ENCODE measurements around the gene ARHGAP44. TPM values are rescaled to one million over a fixed set of nuclear protein-coding genes. Genes with fewer than 3 reads are reported as not detected.

ARHGAP44 gene
- total RNA-seq, 4 donors from 2014 or later = 1.4 to 6.2 (median 2.1) TPM

DNA sequence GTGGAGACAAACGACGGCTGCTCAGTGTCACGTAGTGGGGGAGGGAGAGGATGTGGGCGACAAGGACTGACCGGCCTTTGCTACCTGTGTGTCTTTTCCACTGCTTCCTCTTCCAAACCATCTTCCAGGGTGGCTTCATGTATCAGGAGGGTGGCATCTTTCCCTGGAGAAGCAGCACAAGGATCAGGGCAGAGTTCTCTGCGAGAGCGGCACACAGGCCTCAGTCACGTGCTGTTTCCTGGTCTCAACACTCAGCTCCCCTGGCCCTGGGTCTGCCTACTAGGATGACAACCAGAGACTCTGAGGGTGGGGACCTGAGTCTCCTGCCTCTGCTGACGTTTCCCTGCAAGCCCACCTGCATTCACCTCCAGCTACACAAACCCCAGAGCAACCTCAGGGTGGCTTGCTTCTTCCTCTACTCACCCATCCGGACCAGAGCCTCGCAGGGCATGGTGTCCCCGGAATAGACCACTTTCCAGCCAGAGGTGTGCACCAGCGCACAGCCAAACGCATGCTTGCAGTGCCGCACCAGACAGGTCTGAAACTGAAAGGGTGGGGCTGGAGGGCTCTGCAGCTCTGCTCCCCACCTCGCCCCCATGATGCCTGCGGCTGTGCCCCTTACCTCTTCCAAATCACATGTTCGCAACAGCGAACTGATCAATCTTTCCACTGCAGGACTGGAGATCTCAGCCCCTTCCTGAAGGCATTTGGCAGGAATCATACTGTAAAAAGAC, 205.2 kb downstream of the ARHGAP44 start:
- intact Hi-C loops (cut with DNase I; ENCODE audit: low total_unique reads) = no loop called here
- Histone ChIP-seq H3K4me1 (peaks cover 0 to 6% of the 10 kb centered on the region in 2 donors), H3K9me3 (no peaks in the 10 kb centered on the region), H3K36me3 (peaks cover 13 to 92% of the 10 kb centered on the region in 2 donors), H3K27me3 (no peaks in the 10 kb centered on the region), H3K4me3 (no peak overlapping the region), H3K27ac (no peak overlapping the region)
- in situ Hi-C loops (cut with MboI; ENCODE audit: low sequenced_read_pairs in 4 of 4) = no loop called here
- TF ChIP-seq CTCF (IDR thresholded peaks at IDR 0.05 in 4 of 5, conservative IDR thresholded peaks at IDR 0.05 in 1 of 5) = no peak
- TF ChIP-seq POLR2A (IDR thresholded peaks at IDR 0.05) = no peak
- ATAC-seq (no peak), DNase-seq (no peak)

GRCh38 chr17:12995106-12995895, 206.0 kb downstream of the ARHGAP44 start:
- no peak for ATAC-seq
- Histone ChIP-seq H3K4me3 (no peak overlapping the region), H3K9me3 (no peaks in the 10 kb centered on the region), H3K36me3 (peaks cover 13 to 100% of the 10 kb centered on the region in 2 donors), H3K27me3 (no peaks in the 10 kb centered on the region), H3K27ac (no peak overlapping the region), H3K4me1 (no peaks in the 10 kb centered on the region)
- DNase-seq = no peak
- in situ Hi-C loops (cut with MboI; ENCODE audit: low sequenced_read_pairs in 4 of 4) = no loop called here
- TF ChIP-seq POLR2A (IDR thresholded peaks at IDR 0.05) (no peak), CTCF (IDR thresholded peaks at IDR 0.05 in 4 of 5, conservative IDR thresholded peaks at IDR 0.05 in 1 of 5) (no peak)
- intact Hi-C loops (cut with DNase I; ENCODE audit: low total_unique reads) = no loop called here

GRCh38 chr17:12995896-12996295, 206.6 kb downstream of the ARHGAP44 start:
- peaks cover 13 to 100% of the 10 kb centered on the region in 2 donors for H3K36me3 ChIP-seq
- H3K4me3 ChIP-seq = no peak overlapping the region
- no peak for DNase-seq
- ATAC-seq = no peak
- no peaks in the 10 kb centered on the region for H3K4me1 ChIP-seq
- in situ Hi-C loops (cut with MboI; ENCODE audit: low sequenced_read_pairs in 4 of 4) = no loop called here
- TF ChIP-seq CTCF (IDR thresholded peaks at IDR 0.05 in 4 of 5, conservative IDR thresholded peaks at IDR 0.05 in 1 of 5) = no peak
- H3K27me3 ChIP-seq = no peaks in the 10 kb centered on the region
- no peaks in the 10 kb centered on the region for H3K9me3 ChIP-seq
- intact Hi-C loops (cut with DNase I; ENCODE audit: low total_unique reads) = no loop called here
- no peak overlapping the region for H3K27ac ChIP-seq

DNA sequence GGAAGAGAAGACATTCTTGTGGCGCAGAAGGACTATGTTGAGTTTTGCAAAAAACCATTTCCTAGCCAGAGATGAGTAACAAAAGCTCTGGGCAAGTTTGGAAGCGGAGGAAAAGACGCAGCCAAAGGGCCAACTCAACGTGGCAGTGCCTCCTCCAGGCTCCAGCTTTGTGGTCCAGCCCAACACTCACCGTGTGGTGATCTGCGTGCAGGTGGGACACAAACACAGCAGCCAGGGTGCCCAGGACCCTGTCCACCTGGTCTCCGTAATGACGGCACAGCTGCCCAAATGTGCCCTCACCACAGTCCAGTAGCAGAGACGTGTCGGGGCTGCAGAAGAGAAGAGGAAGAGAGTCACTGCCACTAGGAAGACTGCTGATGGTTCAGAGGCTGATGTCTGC, 207.1 kb downstream of the ARHGAP44 start:
- intact Hi-C loops (cut with DNase I; ENCODE audit: low total_unique reads) (no loop called here), in situ Hi-C loops (cut with MboI; ENCODE audit: low sequenced_read_pairs in 4 of 4) (no loop called here)
- DNase-seq = no peak
- H3K9me3 ChIP-seq = no peaks in the 10 kb centered on the region
- no peak overlapping the region for H3K27ac ChIP-seq
- ATAC-seq = no peak
- H3K4me3 ChIP-seq = no peak overlapping the region
- no peaks in the 10 kb centered on the region for H3K27me3 ChIP-seq
- peaks cover 13 to 100% of the 10 kb centered on the region in 2 donors for H3K36me3 ChIP-seq
- no peaks in the 10 kb centered on the region for H3K4me1 ChIP-seq
- no peak for TF ChIP-seq POLR2A (IDR thresholded peaks at IDR 0.05)
- no peak for TF ChIP-seq CTCF (IDR thresholded peaks at IDR 0.05 in 4 of 5, conservative IDR thresholded peaks at IDR 0.05 in 1 of 5)

Measured in gastrocnemius medialis (tissue), 4 donors.